Activated CD4-positive, alpha-beta T cell treated with anti-CD3 and anti-CD28 coated beads, Interleukin-2, amount 10 ng/mL, durations not matched to agents 7 days and 5 days (primary cell): ENCODE results near the gene KRT84. TPM values are rescaled to one million over a fixed set of nuclear protein-coding genes. Genes with fewer than 3 reads are reported as not detected.
"Not testable (repeated sequence)": the region's sequence is repeated elsewhere in the genome, so short reads cannot be mapped to it uniquely, and the experiment has no call there.

ENCODE experiments used
- CTCF ChIA-PET: fragments of 350-600 bp; sonication (Branson Sonifier 250); formaldehyde crosslinking; loops from one replicate; lab custom pipeline; 2021; ENCODE audit warnings: antibody characterized with exemption; lab: Charles Lee
- POLR2A ChIA-PET: fragments of 350-600 bp; sonication (Branson Sonifier 250); formaldehyde crosslinking; loops from one replicate; lab custom pipeline; 2021; ENCODE audit warnings: antibody characterized with exemption; lab: Charles Lee
- DNase-seq: peaks from one replicate; pipeline ENCODE4 v3.0.0-alpha.2; 2020
- H3K27ac Mint-ChIP-seq: one replicate; pipeline ENCODE4 v1.8.0; 2021; ENCODE audit warnings: mild to moderate bottlenecking, moderate library complexity, mixed read lengths
- H3K27me3 Mint-ChIP-seq: one replicate; pipeline ENCODE4 v1.8.0; 2021; ENCODE audit warnings: mixed read lengths
- H3K36me3 Mint-ChIP-seq: one replicate; pipeline ENCODE4 v1.8.0; 2021; ENCODE audit warnings: low read depth, mixed read lengths
- H3K4me1 Mint-ChIP-seq: one replicate; pipeline ENCODE4 v1.8.0; 2021; ENCODE audit warnings: mixed read lengths
- H3K4me3 Mint-ChIP-seq: one replicate; pipeline ENCODE4 v1.8.0; 2021; ENCODE audit warnings: mild to moderate bottlenecking, moderate library complexity, mixed read lengths
- H3K9me3 Mint-ChIP-seq: one replicate; pipeline ENCODE4 v1.8.0; 2021; ENCODE audit warnings: mixed read lengths
- total RNA-seq, 2 experiments: library from RNA; stranded (reverse); gene quantifications; one replicate each; pipeline ENCODE4 v1.2.3, GENCODE V29; 2021

Gene KRT84
- total RNA-seq, 2 experiments from 2014 or later = not detected

DNA sequence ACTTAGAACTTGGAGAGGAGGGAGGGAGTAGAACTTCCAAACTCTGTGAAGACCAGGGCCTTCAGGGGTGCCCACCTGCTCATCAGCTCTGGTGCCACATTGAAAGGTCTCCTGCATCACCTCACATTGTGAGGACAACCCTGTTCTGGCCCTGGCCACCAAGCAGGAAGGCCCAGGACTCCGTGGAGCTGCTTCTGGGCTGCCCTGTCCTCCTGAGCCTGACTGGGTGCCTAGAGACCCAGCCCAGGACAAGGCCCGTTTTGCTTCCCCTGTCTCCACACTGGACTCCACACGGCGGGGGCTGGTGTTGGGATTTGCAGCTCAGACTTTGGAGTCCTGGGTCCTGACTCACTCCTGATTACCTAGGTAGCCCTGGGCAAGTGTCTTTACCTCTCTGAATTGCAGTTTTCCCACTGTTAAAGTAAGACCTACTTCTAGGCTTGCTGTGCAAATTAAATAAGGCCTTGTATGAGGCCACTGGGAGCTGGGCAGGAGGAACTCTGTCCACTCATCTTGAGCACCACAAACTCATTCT is 33.2 kb upstream of the KRT84 start:
- CTCF ChIA-PET = no interaction called here

GRCh38 chr12:52417740-52418139 is 32.3 kb upstream of the KRT84 start:
- Mint-ChIP-seq H3K27ac (no peak overlapping the region), H3K4me1 (no peaks in the 10 kb centered on the region), H3K36me3 (no peaks in the 10 kb centered on the region), H3K27me3 (peaks cover 3% of the 10 kb centered on the region), H3K4me3 (no peak overlapping the region), H3K9me3 (no peaks in the 10 kb centered on the region)
- POLR2A ChIA-PET = no interaction called here
- CTCF ChIA-PET = no interaction called here
- DNase-seq = no peak

More for the DNA sequence above, 33.2 kb upstream of the KRT84 start:
- Mint-ChIP-seq H3K36me3 (no peaks in the 10 kb centered on the region), H3K27me3 (peaks cover 3% of the 10 kb centered on the region), H3K27ac (no peak overlapping the region), H3K4me3 (no peak overlapping the region), H3K9me3 (no peaks in the 10 kb centered on the region), H3K4me1 (no peaks in the 10 kb centered on the region)
- POLR2A ChIA-PET = no interaction called here
- DNase-seq = no peak

GRCh38 chr12:52416795-52417194 is 31.3 kb upstream of the KRT84 start:
- Mint-ChIP-seq H3K36me3 (no peaks in the 10 kb centered on the region), H3K4me1 (no peaks in the 10 kb centered on the region), H3K27ac (no peak overlapping the region), H3K4me3 (no peak overlapping the region), H3K9me3 (no peaks in the 10 kb centered on the region), H3K27me3 (peaks cover 3% of the 10 kb centered on the region)
- ChIA-PET POLR2A (no interaction called here), CTCF (no interaction called here)
- DNase-seq = no peak

DNA sequence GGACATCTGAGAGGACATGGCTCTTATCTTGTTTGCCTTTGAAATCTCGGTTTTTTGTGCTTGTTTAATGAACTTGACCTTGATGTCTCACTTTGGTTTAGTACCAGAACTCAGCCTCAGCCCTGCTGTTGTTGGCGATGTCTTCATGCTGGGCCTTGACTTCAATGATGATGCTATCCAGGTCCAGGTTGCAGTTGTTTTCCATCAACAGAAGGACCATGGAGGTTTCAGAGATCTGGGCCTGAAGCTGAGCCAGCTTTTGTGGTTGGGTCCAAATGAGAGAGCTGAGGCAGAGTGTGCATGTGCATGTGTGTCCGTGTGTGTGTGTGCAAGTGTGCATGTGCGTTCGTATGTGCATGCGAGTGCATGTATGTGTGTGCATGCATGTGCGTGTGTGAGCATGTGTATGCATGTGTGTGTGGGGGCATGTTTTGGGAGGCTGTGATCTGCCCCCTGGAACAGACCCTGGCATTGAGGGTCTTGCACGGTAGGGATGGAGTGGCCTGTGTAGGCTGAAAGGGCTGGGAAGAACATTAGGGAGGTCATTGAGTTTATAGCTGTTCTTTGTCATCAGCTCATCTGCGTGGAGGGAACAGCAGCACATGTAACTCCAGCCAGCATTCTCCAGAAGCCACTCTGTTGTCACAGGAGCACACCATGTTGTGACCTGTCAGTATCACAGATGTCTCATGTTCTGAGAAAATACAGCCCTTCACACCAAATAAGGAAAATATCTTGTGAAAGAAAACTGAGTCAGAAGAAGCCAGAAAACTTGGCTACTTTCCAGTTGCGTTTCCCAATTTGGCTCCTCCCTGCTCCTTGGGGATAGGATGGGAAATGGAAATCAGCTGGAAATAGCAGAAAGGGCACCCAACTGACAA is 30.7 kb upstream of the KRT84 start:
- peaks cover 2% of the 10 kb centered on the region for H3K27me3 Mint-ChIP-seq
- ChIA-PET POLR2A (no interaction called here), CTCF (interaction anchor here (0.7 kb wide), 1 partner anchor 132 kb away, joined by 3 read pairs; no protein-coding TSS in a partner anchor)
- H3K9me3 Mint-ChIP-seq = no peaks in the 10 kb centered on the region
- DNase-seq = no peak
- no peak overlapping the region for H3K27ac Mint-ChIP-seq
- H3K4me1 Mint-ChIP-seq = no peaks in the 10 kb centered on the region
- no peak overlapping the region for H3K4me3 Mint-ChIP-seq
- no peaks in the 10 kb centered on the region for H3K36me3 Mint-ChIP-seq

- Mint-ChIP-seq H3K4me1 (no peaks in the 10 kb centered on the region), H3K36me3 (no peaks in the 10 kb centered on the region), H3K27me3 (no peaks in the 10 kb centered on the region), H3K9me3 (no peaks in the 10 kb centered on the region), H3K4me3 (no peak overlapping the region), H3K27ac (no peak overlapping the region)
- ChIA-PET POLR2A (no interaction called here), CTCF (interaction anchor here (1.0 to 1.2 kb wide), 2 partner anchors 20 to 21 kb away, joined by 3 to 4 read pairs; no protein-coding TSS in a partner anchor)
- no peak for DNase-seq
Observed at GRCh38 chr12:52414936-52415335, 29.5 kb upstream of the KRT84 start.

DNA sequence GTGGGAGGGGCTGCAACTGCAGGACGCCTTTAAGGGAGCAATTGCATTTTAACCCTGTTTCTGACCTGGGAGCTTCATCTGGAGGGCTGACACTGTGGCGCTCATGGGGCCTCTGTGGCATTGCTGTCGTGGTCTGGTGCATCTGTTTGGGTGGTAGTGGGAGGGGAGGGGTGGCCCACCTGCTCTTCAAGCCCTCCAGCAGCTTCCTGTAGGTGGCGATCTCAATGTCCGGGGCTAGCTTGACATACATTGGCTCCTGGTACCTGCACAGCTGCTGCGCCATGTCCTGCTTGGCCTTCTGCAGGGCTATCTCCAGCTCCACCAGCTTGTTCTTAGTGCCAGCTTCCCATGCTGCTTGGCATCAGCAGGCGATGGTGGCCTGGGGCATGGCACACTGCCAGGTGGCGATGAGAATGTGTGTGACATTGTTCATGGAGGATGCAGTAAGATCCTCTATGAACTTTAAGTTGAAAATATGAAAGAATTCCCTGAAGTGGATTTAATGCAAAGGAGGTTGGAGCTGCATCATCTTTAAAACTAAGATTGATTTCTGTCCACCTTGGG is 28.4 kb upstream of the KRT84 start:
- Mint-ChIP-seq H3K27me3 (no peaks in the 10 kb centered on the region), H3K4me3 (no peak overlapping the region), H3K4me1 (no peaks in the 10 kb centered on the region), H3K9me3 (no peaks in the 10 kb centered on the region), H3K27ac (no peak overlapping the region), H3K36me3 (no peaks in the 10 kb centered on the region)
- CTCF ChIA-PET = interaction anchor here (0.6 to 1.1 kb wide), 3 partner anchors 16 to 194 kb away, joined by 3 to 6 read pairs (median 4); no protein-coding TSS in a partner anchor
- DNase-seq = no peak
- POLR2A ChIA-PET = no interaction called here

- H3K4me1 Mint-ChIP-seq = no peaks in the 10 kb centered on the region
- H3K27ac Mint-ChIP-seq = no peak overlapping the region
- H3K4me3 Mint-ChIP-seq = no peak overlapping the region
- no peaks in the 10 kb centered on the region for H3K27me3 Mint-ChIP-seq
- no peaks in the 10 kb centered on the region for H3K36me3 Mint-ChIP-seq
- no peak for DNase-seq
- ChIA-PET POLR2A (no interaction called here), CTCF (interaction anchor here (1.1 kb wide), 1 partner anchor 17 kb away, joined by 3 read pairs; no protein-coding TSS in a partner anchor)
- no peaks in the 10 kb centered on the region for H3K9me3 Mint-ChIP-seq
Observed at GRCh38 chr12:52413202-52413601, 27.8 kb upstream of the KRT84 start.

- no peak overlapping the region for H3K27ac Mint-ChIP-seq
- CTCF ChIA-PET = no interaction called here
Observed at GRCh38 chr12:52411815-52412214, 26.4 kb upstream of the KRT84 start.

DNA sequence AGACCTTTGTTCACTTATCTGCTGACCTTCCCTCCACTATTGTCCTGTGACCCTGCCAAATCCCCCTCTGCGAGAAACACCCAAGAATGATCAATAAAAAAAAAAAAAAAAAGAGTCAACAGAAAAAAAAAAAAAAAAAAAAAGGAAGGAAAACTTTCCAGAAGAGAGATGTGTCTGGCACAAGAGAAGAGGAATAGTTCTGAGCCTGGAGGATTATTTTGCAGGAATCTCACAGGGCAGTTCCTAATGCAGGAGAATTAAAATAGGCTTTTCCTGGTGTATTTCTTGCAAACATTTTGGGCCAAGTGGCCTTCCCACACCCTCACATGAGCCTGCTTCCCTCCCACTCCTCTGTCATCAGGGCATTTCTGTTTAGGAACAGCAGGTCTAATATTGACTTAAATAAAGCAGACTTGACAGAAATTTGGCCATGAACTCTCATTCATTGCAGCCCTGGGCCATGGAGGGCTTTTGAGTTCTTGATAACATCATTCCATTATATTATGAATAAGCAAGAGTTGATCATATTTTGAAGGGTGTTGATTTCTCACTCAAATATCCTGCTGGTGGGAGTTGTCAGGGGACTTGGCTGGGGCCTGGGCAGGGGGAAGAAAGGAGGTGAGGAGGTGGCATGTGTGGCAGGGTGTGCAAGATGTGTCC is 25.3 kb upstream of the KRT84 start:
- POLR2A ChIA-PET, DNase-seq, H3K9me3 Mint-ChIP-seq, H3K4me1 Mint-ChIP-seq, H3K36me3 Mint-ChIP-seq, H3K4me3 Mint-ChIP-seq, H3K27me3 Mint-ChIP-seq, H3K27ac Mint-ChIP-seq, CTCF ChIA-PET: not testable (repeated sequence)

More at GRCh38 chr12:52411815-52412214, 26.4 kb upstream of the KRT84 start:
- no peak for DNase-seq
- POLR2A ChIA-PET = no interaction called here
- no peaks in the 10 kb centered on the region for H3K36me3 Mint-ChIP-seq
- H3K4me1 Mint-ChIP-seq = no peaks in the 10 kb centered on the region
- no peak overlapping the region for H3K4me3 Mint-ChIP-seq
- no peaks in the 10 kb centered on the region for H3K27me3 Mint-ChIP-seq
- H3K9me3 Mint-ChIP-seq = no peaks in the 10 kb centered on the region

DNA sequence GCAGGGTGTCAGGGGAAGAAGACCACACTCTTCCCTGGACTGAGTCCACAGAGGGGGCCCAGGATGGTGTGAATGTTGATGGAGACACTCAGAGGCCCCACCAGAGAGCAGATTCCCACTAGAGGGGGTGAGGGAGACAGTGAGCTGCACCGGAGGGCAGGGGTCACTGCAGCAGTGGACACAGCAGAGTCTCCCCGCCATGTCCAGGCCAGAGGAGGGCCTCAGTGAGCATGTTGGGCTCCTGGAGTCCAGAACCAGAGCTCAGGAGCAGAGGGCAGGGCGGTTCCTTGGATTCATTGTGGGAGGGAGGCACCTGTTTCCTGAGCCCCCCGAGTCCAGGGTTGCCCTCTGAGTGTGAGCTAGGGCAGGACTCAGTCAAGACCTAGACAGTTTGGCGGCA is 22.5 kb upstream of the KRT84 start:
- Mint-ChIP-seq H3K36me3 (no peaks in the 10 kb centered on the region), H3K4me3 (no peak overlapping the region), H3K27me3 (no peaks in the 10 kb centered on the region), H3K27ac (no peak overlapping the region), H3K4me1 (no peaks in the 10 kb centered on the region), H3K9me3 (no peaks in the 10 kb centered on the region)
- CTCF ChIA-PET = no interaction called here
- POLR2A ChIA-PET = no interaction called here
- DNase-seq = no peak

GRCh38 chr12:52405922-52406385 is 20.5 kb upstream of the KRT84 start, which contains the start of gene KRT82:
Gene KRT82 (minus strand): TSS chr12:52406335. CDS start chr12:52406277, 58 bp downstream.
- Mint-ChIP-seq H3K36me3 (no peaks in the 10 kb centered on the region), H3K27me3 (no peaks in the 10 kb centered on the region), H3K9me3 (no peaks in the 10 kb centered on the region), H3K4me1 (no peaks in the 10 kb centered on the region), H3K4me3 (no peak within 1 kb of the TSS), H3K27ac (no peak within 1 kb of the TSS)
- DNase-seq = no peak
- POLR2A ChIA-PET = no interaction called here
- CTCF ChIA-PET = no interaction called here

- no peak for DNase-seq
- H3K27ac Mint-ChIP-seq = no peak overlapping the region
- no peaks in the 10 kb centered on the region for H3K27me3 Mint-ChIP-seq
- POLR2A ChIA-PET = no interaction called here
- CTCF ChIA-PET = no interaction called here
- no peak overlapping the region for H3K4me3 Mint-ChIP-seq
- no peaks in the 10 kb centered on the region for H3K9me3 Mint-ChIP-seq
- no peaks in the 10 kb centered on the region for H3K36me3 Mint-ChIP-seq
- no peaks in the 10 kb centered on the region for H3K4me1 Mint-ChIP-seq
Observed at GRCh38 chr12:52404951-52405350, 19.5 kb upstream of the KRT84 start.
